Lung (tissue), 12 donors: ENCODE data around the gene CD46. TPM values are rescaled to one million over a fixed set of nuclear protein-coding genes. Genes with fewer than 3 reads are reported as not detected.

Source experiments
- ATAC-seq: fragments of 200-7000 bp; cut with Tn5 transposase; one replicate; pipeline ENCODE4 v1.9.1; 2020; ENCODE audit warnings: moderate number of reproducible peaks; ENCODE audit not compliant: insufficient read depth, low FRiP score
- DNase-seq, 3 donors: peaks; one replicate each; pipeline ENCODE4 v3.0.0-alpha.2; 2013 to 2017
- H3K27ac ChIP-seq, 2 donors: one replicate each; pipeline ENCODE4 v1.5.1; 2013; ENCODE audit warnings: mild to moderate bottlenecking in 2 of 2, moderate library complexity in 2 of 2, control low read depth in 1 of 2, inconsistent platforms in 1 of 2, low read depth in 1 of 2, low read length in 1 of 2
- H3K27me3 ChIP-seq, 3 donors: one replicate each; pipeline ENCODE4 v1.5.1; 2013; ENCODE audit warnings: low read length in 2 of 3; ENCODE audit not compliant: control insufficient read depth in 3 of 3, insufficient read depth in 3 of 3
- H3K36me3 ChIP-seq, 4 donors: one replicate each; pipeline ENCODE4 v1.5.1; 2013; ENCODE audit warnings: low read length in 4 of 4, mild to moderate bottlenecking in 1 of 4, moderate library complexity in 1 of 4; ENCODE audit not compliant: control insufficient read depth in 4 of 4, insufficient read depth in 4 of 4
- H3K4me1 ChIP-seq, 5 donors: one replicate each; pipeline ENCODE4 v1.5.1; 2013; ENCODE audit warnings: low read length in 5 of 5, mild to moderate bottlenecking in 2 of 5, moderate library complexity in 1 of 5; ENCODE audit not compliant: control insufficient read depth in 5 of 5, insufficient read depth in 5 of 5
- H3K4me3 ChIP-seq: one replicate; pipeline ENCODE4 v1.5.1; 2013; ENCODE audit warnings: mild to moderate bottlenecking, control low read depth, moderate library complexity
- H3K9ac ChIP-seq, 2 donors: one replicate each; pipeline ENCODE4 v1.5.1; 2013; ENCODE audit warnings: low read length in 2 of 2, control low read depth in 1 of 2; ENCODE audit not compliant: insufficient read depth in 1 of 2
- H3K9me3 ChIP-seq, 4 donors: one replicate each; pipeline ENCODE4 v1.5.1; 2013; ENCODE audit warnings: low read length in 3 of 4, mild to moderate bottlenecking in 1 of 4, moderate library complexity in 1 of 4; ENCODE audit not compliant: control insufficient read depth in 4 of 4, insufficient read depth in 3 of 4
- WGBS, 2 donors: extraction: QIAGEN DNeasy Blood & Tissue Kit; methylation state at CpG; one replicate each; pipeline ENCODE4 v1.1.7; 2013; 5-methylcytosine and 5-hydroxymethylcytosine counted together
- polyA plus RNA-seq, 2 donors: library from polyadenylated mRNA; stranded (reverse); fragments of 200-250 nt; gene quantifications; one replicate each; pipeline ENCODE4 v1.2.1, GENCODE V29; 2013
- total RNA-seq, 2 donors: library from RNA; depleted of rRNA in 1 of 2; stranded (reverse); fragments of >200 nt in 1 of 2; gene quantifications; one replicate each; pipeline ENCODE4 v1.2.1, GENCODE V29; 2014 to 2021
- TF ChIP-seq, protein P1 (sequence below): IDR thresholded peaks from 2 replicates; pipeline ENCODE4 v1.5.1; 2012; ENCODE audit warnings: mild to moderate bottlenecking; ENCODE audit errors: control extremely low read depth, extremely low read depth
- donor health status: control.
- donor health status: control.
- donor health status: Bipolar disorder and iron deficiency.
- donor health status: healthy.
- donor health status: DM: yes; HTN: yes; CAD: no.

The CD46 gene
- total and polyA plus RNA-seq, 4 donors, result 157 to 420 (median 215) TPM

DNA sequence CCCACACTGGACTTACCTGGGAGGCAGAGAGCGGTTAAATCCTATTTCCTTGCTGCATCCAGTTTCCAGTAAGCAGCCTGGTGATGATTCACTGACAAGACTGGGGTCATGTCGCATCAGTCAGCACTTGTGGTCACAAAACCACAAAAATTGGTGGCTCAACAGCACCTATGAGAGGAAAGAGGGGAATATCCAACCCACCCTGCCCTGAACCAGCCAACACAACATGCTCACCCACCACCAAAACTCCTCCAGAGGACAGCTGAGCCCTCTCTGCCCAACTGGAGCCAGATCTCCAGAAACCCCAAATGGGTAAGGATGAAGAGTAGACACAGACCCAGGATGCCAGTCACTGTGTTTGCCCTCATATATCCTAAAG lies 64.0 kb downstream of the CD46 start:
- peaks cover 0 to 56% (median 9%) of the 10 kb centered on the region in 4 donors for H3K36me3 ChIP-seq
- no peaks in the 10 kb centered on the region for H3K9me3 ChIP-seq
- ATAC-seq (no peak), DNase-seq (no peak)
- 43 to 68% methylated on average over 2 of the region's 2 CpGs for WGBS, 2 donors
- H3K9ac ChIP-seq, result no peak overlapping the region
- H3K27ac ChIP-seq, result peak overlapping the region; percentile 37 to 73
- H3K4me1 ChIP-seq, result peaks cover 0 to 58% (median 4%) of the 10 kb centered on the region in 5 donors
- TF ChIP-seq, protein P1, sequence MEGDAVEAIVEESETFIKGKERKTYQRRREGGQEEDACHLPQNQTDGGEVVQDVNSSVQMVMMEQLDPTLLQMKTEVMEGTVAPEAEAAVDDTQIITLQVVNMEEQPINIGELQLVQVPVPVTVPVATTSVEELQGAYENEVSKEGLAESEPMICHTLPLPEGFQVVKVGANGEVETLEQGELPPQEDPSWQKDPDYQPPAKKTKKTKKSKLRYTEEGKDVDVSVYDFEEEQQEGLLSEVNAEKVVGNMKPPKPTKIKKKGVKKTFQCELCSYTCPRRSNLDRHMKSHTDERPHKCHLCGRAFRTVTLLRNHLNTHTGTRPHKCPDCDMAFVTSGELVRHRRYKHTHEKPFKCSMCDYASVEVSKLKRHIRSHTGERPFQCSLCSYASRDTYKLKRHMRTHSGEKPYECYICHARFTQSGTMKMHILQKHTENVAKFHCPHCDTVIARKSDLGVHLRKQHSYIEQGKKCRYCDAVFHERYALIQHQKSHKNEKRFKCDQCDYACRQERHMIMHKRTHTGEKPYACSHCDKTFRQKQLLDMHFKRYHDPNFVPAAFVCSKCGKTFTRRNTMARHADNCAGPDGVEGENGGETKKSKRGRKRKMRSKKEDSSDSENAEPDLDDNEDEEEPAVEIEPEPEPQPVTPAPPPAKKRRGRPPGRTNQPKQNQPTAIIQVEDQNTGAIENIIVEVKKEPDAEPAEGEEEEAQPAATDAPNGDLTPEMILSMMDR, result no peak
- no peak overlapping the region for H3K4me3 ChIP-seq
- no peaks in the 10 kb centered on the region for H3K27me3 ChIP-seq

GRCh38 chr1:207817166-207817565 lies 65.3 kb downstream of the CD46 start:
- Histone ChIP-seq H3K27ac (peak overlapping the region; percentile 18 to 73), H3K4me1 (peaks cover 0 to 63% (median 4%) of the 10 kb centered on the region in 5 donors), H3K27me3 (no peaks in the 10 kb centered on the region), H3K4me3 (no peak overlapping the region), H3K9ac (no peak overlapping the region), H3K36me3 (peaks cover 0 to 53% (median 9%) of the 10 kb centered on the region in 4 donors), H3K9me3 (no peaks in the 10 kb centered on the region)
- 87 to 91% methylated on average over 7 of the region's 7 CpGs for WGBS, 2 donors
- TF ChIP-seq, protein P1, result no peak
- no peak for DNase-seq
- no peak for ATAC-seq

DNA sequence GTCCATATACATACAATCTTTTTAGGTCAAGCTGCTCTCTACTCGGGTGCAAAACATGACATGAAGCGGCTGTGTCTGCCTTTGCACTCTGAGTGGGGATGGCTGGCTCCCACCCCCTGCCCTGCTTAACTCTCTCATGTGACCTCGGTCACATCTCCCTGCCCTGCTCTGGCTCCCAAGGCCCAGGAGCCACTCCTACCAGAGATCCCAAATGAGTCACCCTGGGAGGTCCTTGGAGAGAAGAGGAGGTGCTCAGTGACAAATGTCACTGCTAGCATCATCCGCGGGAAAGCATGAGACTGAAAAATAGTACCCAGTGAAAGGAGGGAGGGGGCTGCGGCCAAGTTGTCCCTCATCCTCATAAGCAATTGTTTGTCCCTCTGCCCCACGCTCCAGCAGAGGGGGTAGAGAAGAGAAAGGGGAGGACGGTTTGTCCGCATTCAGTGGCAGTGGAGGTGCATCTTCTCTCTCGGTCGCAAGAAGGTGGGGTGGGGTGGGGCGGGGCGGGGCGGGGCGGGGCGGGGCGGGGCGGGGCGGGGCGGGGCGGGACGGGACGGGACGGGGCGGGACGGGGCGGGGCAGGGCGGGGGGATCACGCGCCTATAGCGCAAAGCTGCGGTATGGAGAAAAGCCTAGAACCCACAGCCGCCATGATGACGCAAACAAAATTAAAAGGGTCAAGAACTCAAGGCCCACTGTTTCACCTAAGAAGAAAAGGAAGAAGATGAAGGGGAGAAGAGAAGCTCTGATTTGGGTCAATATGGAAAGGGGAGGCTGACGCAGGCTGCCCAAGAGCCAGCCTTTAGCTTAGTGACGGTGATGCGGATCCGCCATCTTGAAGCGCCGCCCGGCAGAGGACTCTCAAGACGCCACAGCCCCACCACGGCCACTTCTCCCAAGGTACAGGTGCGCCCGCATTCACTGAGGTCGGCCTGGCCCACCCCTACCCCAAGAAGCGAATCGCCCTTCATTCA lies 66.2 kb downstream of the CD46 start:
- ATAC-seq, result no peak
- H3K9me3 ChIP-seq, result no peaks in the 10 kb centered on the region
- peak overlapping the region; percentile 21 to 74 for H3K27ac ChIP-seq
- 92 to 96% methylated on average over 28 to 45 of the region's 48 CpGs for WGBS, 2 donors
- no peak overlapping the region for H3K4me3 ChIP-seq
- no peak overlapping the region for H3K9ac ChIP-seq
- no peak for DNase-seq
- H3K4me1 ChIP-seq, result peaks cover 0 to 58% (median 4%) of the 10 kb centered on the region in 5 donors
- peaks cover 0 to 48% (median 9%) of the 10 kb centered on the region in 4 donors for H3K36me3 ChIP-seq
- no peaks in the 10 kb centered on the region for H3K27me3 ChIP-seq
- TF ChIP-seq, protein P1, result no peak
